ENCODE measurements around the gene PLEKHG5.

Gene PLEKHG5

DNA sequence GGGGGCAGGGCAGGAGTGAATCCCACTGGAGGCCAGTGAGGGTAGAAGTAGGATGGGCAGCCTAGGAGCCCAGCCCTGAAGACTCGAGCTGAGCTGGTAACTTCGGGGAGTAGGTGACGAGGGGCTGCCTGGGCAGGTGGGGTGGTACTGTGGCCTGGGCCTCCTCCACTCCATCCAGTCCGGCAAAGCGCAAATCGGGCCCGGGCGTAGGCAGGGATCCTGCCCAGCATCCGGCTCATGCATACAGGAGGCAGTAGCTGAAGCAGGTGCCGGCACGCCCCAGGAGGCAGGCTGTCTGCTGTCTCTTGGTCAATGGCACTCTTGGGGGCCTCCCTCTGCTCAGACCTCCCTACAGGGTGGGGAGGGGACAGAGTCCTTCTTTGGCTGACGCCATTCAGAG, 24.2 kb downstream of the PLEKHG5 start:
- H3K4me3 ChIP-seq (ENCODE audit: low read depth, low read length): no peak overlapping the region
- ChIA-PET CTCF (interaction anchor here (1.3 to 17.8 kb wide), 5 partner anchors 10 to 88 kb away, joined by 4 to 236 read pairs (median 7); partner anchors contain the start of genes NOL9, PLEKHG5 and TAS1R1), POLR2A (interaction anchor here (0.5 kb wide), 1 partner anchor 10 kb away, joined by 3 read pairs; no protein-coding TSS in a partner anchor)
- DNase-seq (ENCODE audit: low read depth, low spot score): no peak
- TF ChIP-seq, protein P1, sequence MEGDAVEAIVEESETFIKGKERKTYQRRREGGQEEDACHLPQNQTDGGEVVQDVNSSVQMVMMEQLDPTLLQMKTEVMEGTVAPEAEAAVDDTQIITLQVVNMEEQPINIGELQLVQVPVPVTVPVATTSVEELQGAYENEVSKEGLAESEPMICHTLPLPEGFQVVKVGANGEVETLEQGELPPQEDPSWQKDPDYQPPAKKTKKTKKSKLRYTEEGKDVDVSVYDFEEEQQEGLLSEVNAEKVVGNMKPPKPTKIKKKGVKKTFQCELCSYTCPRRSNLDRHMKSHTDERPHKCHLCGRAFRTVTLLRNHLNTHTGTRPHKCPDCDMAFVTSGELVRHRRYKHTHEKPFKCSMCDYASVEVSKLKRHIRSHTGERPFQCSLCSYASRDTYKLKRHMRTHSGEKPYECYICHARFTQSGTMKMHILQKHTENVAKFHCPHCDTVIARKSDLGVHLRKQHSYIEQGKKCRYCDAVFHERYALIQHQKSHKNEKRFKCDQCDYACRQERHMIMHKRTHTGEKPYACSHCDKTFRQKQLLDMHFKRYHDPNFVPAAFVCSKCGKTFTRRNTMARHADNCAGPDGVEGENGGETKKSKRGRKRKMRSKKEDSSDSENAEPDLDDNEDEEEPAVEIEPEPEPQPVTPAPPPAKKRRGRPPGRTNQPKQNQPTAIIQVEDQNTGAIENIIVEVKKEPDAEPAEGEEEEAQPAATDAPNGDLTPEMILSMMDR (IDR thresholded peaks at IDR 0.05; ENCODE audit: insufficient read depth, low read length, missing control alignments): no peak

DNA sequence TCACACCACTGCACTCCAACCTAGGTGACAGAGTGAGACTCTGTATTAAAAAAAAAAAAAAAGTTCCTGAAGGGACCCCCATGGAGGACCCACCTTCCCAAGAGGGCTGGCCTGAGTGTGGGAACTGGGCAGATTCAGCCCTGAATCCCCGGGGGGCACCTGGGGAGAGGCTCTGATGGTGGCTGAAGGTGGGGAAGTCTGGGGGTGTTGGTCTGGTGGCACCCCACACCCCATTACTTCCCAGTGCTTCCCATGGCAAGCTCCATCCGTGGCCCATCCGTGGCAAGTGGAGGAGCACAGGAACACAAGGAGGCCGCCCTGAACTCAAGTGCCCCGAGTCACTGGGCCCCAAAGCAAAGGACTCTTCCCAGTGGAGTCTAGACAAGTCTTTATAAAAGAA, 24.7 kb downstream of the PLEKHG5 start:
- POLR2A ChIA-PET: no interaction called here
- TF ChIP-seq, protein P1 (IDR thresholded peaks at IDR 0.05; ENCODE audit: insufficient read depth, low read length, missing control alignments): no peak
- no peak overlapping the region for H3K4me3 ChIP-seq (ENCODE audit: low read depth, low read length)
- DNase-seq (ENCODE audit: low read depth, low spot score): no peak
- CTCF ChIA-PET: interaction anchor here (1.3 to 17.8 kb wide), 4 partner anchors 10 to 29 kb away, joined by 4 to 236 read pairs (median 15); partner anchors contain the start of gene PLEKHG5

GRCh38 chr1:6466023-6466422, 25.4 kb downstream of the PLEKHG5 start, which contains the start of gene TNFRSF25:
TNFRSF25 (minus strand) TSS chr1:6466173; CDS start chr1:6466107, 66 bp downstream.
- DNase-seq (ENCODE audit: low read depth, low spot score): no peak
- POLR2A ChIA-PET: no interaction called here
- no peak within 1 kb of the TSS for H3K4me3 ChIP-seq (ENCODE audit: low read depth, low read length)
- CTCF ChIA-PET: interaction anchor here (1.3 to 17.8 kb wide), 3 partner anchors 11 to 28 kb away, joined by 4 to 236 read pairs (median 25); partner anchors contain the start of gene PLEKHG5
- TF ChIP-seq, protein P1 (IDR thresholded peaks at IDR 0.05; ENCODE audit: insufficient read depth, low read length, missing control alignments): no peak

DNA sequence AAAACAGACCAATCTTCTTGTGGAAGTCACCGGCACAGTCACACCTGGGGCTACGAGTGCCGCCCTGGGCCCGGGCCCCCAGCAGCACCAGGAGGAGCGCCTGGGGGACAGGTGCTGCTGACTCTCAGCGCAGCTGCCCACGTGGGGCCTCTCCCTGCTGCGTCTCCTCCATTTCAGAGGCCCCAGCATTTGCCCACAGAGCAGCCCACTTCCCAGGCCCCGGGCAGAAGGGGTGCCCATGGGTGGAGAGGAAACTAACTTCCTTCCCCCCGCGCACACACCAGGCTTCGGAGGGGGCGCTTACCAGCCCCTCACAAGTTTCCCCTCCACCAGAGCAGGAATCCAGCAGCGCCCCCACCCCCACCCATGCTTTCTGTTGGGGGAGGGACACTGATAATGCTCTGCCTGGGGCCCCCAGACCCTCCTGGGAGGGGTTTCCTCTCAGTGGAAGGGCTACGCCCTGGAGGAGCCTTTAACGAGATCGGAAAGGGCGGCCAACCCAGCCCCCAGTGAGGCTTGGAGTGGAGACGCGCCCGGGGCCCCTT, 25.9 kb downstream of the PLEKHG5 start:
- ChIA-PET POLR2A (no interaction called here), CTCF (interaction anchor here (3.4 to 17.8 kb wide), 2 partner anchors 11 to 22 kb away, joined by 25 to 236 read pairs; partner anchors contain the start of gene PLEKHG5)
- H3K4me3 ChIP-seq (ENCODE audit: low read depth, low read length): no peak overlapping the region
- TF ChIP-seq, protein P1 (IDR thresholded peaks at IDR 0.05; ENCODE audit: insufficient read depth, low read length, missing control alignments): no peak
- DNase-seq (ENCODE audit: low read depth, low spot score): no peak

DNA sequence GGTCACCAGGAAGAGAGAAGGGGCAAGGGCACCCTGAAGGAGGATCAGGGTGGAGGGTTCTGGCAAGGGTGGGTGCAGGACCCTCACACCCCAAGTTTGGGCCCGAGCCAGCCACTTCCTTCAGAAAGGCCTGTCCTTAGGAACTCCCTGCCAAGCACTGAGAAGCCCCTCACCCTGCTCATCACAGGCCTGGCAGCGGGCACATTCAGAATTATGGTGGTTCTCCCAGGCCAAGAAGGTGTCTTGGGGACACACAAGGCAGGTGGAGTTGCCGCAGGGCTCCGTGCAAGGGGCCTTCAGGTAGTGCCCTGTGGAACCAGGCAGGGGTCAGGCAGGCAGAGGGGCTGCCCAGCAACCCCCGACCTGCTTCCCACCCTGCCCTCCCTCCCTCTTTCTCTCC, 26.6 kb downstream of the PLEKHG5 start:
- TF ChIP-seq, protein P1 (IDR thresholded peaks at IDR 0.05; ENCODE audit: insufficient read depth, low read length, missing control alignments): no peak
- CTCF ChIA-PET: interaction anchor here (0.7 to 17.8 kb wide), 4 partner anchors 7 to 23 kb away, joined by 3 to 236 read pairs (median 18); partner anchors contain the start of gene PLEKHG5
- H3K4me3 ChIP-seq (ENCODE audit: low read depth, low read length): no peak overlapping the region
- no peak for DNase-seq (ENCODE audit: low read depth, low spot score)
- POLR2A ChIA-PET: no interaction called here

- TF ChIP-seq, protein P1 (IDR thresholded peaks at IDR 0.05; ENCODE audit: insufficient read depth, low read length, missing control alignments): no peak
- ChIA-PET CTCF (interaction anchor here (0.7 to 17.8 kb wide), 6 partner anchors 8 to 26 kb away, joined by 3 to 236 read pairs (median 10); partner anchors contain the start of gene PLEKHG5), POLR2A (no interaction called here)
- no peak for DNase-seq (ENCODE audit: low read depth, low spot score)
- no peak overlapping the region for H3K4me3 ChIP-seq (ENCODE audit: low read depth, low read length)
Observed at GRCh38 chr1:6464514-6464836, 27.0 kb downstream of the PLEKHG5 start.
